Activated naive CD4-positive, alpha-beta T cell treated with anti-CD3 and anti-CD28 coated beads, Interleukin-2, amount 50 U/mL, for 16 hours (primary cell): Measurements from ENCODE around the gene CCDC93.
"Not testable (repeated sequence)": the region's sequence is repeated elsewhere in the genome, so short reads cannot be mapped to it uniquely, and the experiment has no call there.

Source experiments
- DNase-seq: peaks from one replicate; pipeline ENCODE4 v3.0.0-alpha.2; 2020

The CCDC93 gene

DNA sequence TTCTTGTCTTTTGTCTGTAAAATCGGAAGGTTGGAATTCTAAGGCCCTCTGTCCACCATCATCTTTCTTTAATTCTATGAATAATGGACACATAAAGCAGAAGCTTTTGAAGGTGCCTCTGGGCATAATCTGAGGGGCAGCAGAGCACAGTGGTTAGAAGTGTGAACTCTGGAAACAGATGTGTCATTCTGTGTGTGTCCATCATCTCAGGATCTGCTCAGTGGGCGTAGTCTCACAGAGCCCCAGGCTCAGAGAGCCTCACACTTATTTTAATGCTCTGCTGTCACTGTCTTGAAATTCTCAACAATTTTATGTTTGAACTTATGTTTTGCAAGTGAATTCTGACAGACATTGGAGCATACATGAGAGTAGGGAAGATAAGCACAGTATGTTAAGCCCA is 31.0 kb upstream of the CCDC93 start:
- no peak for DNase-seq

DNA sequence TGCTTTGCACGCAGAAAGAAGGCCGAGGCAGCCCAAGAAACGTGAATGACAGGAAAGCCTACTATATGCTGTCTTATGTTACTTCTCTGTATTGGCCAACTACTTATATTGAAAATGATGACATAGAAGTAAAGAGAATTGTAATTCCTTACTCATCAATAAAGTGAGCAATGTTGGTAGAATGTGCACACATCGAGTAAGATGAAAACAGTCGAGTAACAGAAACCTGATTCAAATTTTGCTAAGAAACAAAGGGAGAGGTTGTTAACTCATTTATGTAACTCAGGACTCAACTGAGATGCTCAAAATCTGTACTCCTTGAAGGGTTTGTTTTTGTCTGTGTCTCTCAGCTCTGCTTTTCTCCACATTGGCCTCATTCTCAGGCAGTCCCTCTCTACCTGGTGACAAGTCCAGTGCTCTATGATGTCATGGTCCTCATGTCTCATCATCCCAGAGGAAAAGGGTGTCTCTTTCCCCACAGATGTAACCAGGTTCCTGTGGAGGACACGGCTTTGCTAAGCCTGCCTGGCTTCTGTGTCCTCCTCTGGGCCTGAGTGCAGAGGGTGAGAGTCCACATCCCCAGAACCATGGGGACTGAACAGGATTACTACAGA is 30.3 kb upstream of the CCDC93 start:
- DNase-seq, result no peak

DNA sequence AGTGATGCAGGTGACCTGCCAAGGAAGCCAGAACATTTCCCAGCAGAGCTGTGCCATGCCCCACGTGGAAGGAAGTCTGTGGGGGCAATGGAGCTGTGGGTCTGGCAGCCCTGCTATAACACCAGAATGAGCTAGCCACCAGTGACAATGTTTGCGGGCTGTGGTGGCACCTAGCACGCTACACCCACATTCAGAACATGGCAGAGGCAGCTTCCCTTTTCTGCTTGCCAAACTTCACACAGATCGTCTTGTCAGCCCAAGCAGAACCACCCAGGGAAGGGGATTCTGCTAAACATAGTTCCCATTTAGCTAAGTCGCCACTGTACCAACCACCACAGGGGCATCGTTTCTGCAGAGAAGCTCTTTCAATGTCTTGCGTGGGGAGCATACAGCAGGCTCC is 27.0 kb upstream of the CCDC93 start:
- DNase-seq, result no peak

DNA sequence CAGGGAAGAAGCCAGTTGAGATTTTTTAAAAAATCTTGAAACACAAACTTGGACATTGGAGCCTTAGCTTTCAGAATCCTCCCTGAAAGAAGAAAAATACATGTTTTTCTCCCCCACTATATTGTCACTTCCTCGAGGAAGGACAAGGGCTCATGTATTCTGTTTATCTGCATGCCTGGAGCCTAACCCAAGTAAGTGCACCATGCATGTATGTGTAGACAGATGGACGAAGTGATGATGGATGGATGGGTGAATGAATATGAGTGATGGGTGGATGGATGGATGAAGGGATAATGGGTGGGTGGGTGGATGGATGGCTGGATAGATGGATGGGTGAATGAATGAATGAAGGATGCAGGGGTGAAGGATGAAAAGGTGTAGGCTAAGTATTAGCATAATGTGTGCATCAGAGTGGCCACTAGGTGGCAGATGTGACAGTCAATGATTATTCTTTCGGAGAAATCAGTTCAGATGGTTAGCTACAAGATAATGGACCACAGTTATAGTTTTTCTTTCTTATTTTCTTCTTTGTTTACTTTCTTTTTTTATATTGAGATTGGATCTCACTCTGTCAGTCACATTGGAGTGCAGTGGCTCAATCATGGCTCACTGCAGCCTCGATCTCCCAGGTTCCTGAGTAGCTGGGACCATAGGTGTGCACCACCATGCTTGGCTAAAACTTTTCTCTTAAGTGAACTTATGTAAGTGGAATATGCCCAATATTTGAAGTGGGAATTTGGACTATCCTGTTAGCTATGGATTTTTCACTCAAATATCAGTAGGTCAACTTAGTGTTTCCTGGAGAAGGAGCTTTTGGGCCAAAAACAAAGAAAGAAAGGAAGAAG is 18.5 kb upstream of the CCDC93 start:
- DNase-seq, result peak; percentile 26

DNA sequence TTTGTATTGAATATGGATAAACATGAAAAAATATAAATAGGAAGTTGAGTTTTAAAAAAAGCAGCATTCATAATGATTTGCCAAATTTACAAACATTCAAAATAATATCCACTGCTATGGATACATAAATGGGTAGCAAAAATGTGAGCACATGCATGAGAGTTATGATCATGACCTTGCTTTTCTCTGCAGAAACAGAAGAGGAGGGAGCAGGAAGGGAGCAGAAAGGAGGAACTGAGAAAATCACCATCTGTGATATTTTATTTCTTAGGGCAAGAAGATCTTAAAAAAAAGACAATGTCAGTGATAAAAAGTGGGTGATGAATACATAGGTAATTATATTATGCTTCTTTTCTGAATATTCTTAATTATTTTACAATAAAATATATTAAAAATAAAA is 17.7 kb upstream of the CCDC93 start:
- no peak for DNase-seq

DNA sequence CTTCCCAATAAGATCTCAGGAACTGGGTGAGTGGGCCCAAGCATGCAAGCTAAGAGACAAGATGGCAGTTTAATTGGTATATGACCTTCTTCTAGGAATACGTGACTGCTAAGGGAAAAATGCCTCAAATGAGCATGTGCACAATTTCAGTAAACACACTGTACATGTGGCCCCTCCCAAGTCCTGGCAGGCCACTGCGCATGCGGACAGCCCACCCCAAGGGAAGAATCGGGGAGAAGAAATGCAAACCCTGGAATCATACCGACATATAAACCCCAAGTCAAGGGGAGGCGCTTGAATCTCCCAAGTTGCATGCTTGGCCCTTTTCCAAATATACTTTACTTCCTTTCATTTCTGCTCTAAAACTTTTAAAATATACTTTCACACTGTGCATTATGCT is 15.2 kb upstream of the CCDC93 start:
- DNase-seq, result no peak

DNA sequence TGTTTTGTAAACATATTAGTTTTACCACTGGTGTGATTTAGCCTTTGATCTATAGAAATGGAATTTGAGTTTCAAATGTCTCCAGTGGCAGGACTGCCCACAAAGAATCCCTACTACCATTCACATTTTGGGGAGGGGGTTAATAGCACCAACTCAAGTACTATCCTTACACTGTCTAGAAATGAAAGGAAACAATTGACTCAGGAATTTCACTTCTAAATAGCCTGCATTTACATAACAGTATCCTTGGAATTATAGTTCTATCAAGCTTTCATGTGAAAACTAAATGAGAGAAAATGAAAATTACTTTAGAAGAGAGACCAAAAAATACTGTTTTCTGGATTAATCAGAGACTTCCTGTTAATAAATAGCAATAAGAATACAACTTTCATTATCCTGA is 7.5 kb upstream of the CCDC93 start:
- DNase-seq, result no peak

DNA sequence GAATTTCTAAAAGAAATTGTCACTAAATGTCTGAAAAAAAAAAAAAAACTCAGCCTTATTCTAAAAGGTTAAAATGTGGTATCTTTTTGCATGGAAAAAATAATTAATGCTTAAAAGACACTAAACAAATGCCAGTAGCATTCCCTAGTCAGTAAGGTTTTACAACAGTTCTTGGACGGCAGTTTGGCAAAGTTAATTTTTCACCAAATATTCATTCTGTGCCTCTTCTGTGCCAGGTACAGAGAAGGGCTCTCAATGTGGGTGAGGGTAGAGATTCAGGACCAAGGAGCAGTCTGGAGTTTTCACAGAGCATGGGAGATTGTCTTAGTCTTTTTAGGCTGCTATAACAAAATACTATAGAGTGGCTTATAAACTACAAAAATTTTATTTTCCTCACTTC is 6.0 kb upstream of the CCDC93 start:
- DNase-seq, result no peak

DNA sequence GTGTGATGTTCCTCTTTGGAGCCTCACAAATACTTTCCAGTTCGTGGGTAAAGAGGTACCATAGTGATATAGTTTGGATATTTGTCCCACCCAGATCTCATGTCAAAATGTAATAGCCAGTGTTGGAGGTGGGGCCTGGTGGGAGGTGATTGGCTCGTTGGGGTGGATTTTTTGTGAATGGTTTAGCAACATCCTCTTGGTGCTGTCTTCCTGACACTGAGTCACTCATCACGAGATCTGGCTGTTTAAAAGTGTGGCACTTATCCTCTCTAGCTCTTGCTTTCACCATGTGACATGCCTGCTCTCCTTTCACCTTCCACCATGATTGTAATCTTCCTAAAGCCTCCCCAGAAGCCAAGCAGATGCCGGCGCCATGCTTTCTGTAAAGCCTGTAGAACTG is 3.0 kb upstream of the CCDC93 start:
- peak; percentile 13 for DNase-seq

DNA sequence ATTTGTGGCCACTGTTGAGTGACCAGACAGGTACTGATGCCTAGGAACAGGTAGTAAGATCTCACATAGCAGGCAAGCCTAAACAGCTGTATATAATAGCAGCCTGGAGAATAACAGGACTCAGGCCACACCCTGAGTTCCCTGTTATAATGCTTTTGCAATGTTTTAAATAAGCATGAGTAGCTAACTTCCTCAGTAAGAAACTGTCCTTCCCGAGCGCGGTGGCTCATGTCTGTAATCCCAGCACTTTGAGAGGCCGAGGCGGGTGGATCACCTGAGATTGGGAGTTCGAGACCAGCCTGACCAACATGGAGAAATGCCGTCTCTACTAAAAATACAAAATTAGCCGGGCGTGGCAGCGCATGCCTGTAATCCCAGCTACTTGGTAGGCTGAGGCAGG is 1.9 kb upstream of the CCDC93 start:
- DNase-seq, result not testable (repeated sequence)

DNA sequence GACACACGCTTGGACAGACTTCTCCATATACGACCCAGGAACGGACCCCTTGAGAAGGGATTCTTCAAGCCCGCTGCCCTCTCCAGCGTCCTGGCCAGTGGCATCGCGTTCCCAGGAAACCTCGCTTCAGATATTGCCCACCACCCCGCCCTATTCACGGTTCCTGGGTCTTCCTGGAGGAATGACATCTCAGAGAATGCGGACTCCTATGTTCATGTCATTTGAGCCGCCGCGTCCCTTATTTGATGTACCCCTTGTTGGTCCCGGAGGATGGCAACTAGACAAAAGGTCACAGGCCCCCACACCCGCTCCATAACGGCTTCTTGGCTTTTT is 588 bp upstream of the CCDC93 start:
- no peak for DNase-seq

DNA sequence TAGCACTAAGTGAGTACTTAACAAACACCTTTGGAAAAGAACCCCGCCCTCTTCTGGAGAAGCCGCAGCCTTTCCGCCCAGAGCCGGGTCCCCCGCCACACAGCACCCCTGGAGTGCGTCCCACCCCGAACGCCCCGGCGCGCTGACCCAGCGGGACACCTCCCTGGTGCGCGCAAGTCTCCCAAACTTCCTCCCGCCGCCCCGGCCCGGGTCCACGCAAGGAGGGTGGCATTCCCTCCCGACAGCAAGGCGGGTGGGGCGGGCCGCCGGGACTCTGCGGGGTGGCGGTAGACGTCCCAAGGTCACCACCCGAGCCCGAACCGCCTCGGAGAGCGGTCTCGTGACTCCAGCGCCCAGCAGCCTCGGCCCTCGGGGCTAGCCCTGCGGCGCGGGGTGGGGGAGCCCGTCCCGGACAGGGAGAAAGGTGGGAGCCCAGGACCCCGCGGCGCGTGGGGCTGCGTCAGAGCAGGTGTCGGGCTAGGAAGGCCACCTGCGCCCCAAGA is 598 bp downstream of the CCDC93 start:
- peak; percentile 33 for DNase-seq

DNA sequence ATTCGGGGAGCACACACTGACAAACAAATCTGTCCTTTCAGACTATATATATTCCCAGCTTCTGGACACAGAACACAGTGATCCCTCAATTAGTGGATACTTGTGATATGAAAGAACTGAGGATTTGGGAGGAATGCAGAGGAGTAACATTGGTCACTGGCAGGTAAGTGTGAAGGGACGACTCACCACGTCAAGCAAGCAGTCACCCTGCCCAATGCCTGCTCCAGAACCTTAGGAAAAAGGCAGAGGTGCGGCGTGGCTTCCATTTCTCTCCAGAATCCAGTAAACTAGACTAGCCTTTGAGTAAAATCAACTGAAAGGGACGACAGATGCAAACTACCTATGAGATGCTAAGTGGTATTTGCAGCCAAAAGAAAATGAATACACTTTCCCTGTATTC is 1.1 kb downstream of the CCDC93 start:
- no peak for DNase-seq

DNA sequence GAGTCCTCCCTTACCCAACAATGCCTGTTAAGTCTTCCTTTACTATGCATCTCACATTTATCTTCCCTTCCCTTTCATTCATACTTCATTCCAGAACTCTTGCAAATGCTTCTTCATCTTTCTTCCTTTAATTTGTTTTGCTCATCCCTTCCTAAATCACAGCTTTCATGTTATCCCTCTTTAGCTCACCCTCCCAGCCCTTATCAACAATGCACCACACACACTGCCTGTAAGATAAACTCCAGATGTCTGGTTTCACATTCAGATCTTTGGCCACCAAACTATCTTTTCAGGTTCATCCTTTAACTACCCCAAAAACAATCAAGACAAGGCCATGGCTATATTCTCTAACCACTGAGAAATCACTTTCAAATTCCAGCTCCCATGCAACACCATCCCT is 3.4 kb downstream of the CCDC93 start:
- no peak for DNase-seq

DNA sequence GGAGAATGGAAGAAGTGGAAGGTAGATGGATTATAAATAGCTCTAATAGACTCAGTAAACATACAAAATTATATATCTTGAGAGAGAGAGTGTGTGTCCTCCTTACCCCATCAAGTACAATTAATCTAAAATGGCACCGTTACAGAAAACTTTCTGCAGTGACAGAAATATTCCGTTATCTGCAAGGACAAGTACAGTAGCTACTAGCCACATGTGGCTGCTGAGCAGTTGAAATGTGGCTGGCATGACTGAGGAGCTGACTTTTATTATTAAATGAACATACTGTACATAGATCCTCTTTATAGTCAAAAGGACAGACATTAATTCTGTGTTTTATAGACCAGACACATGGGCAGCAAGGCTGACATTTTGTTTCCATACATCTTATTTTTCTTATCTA is 7.0 kb downstream of the CCDC93 start:
- DNase-seq, result no peak

DNA sequence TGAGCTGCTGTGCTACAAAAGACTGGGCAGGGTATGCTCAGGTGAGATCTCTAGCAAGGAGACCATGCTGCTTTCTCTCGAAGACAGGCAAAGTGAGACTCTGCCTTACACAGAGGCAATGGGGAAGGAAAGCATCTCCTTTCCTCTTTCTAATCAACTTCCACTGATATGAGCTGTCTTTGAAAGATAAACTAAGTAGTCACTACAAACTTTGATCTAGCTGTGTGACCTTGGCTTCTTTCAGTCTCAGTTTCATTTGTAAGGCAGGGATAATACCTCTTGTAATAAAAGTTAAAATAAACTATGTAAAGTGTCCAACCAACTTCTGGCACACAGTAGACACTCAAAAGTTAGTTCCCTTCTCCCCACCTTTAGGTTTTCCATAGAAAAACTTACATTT is 7.5 kb downstream of the CCDC93 start:
- no peak for DNase-seq

DNA sequence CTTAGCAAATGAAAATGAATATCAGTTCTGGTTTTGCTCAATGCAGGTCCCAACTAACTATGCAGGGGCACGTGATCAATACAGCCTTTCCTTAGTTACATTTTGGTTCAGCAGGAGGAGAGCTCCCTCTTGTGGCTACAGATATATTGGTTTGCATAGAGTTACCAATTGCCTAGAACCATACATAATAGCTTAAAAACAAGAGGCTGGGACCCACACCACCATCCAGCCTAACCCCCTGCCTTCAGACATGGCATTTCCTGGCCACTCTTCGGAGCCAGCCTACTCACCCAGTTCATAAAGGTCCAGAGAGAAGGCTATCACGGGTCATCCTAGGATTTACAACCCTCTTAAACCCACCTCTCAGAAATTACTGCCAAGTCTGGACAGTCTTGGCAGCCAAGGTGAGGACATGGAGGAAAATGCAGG is 10.5 kb downstream of the CCDC93 start:
- peak; percentile 17 for DNase-seq

DNA sequence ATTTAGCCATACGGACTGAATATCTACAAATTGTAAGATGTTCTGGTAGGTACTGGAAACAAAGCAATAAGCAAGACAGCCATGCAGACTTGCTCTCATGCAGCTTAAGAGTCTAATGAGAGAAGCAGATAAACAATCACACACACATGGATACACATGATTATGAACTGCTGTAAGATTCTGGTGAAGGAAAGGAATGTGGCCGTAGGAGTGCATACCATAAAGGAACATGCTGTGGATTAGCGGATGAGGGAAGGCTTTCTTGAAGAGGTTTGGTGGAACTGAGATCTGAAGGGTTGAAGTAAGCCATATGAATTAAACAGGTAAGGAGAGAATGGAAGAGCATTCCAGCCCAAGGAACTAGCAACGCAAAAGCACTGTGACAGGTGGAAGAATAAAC is 13.8 kb downstream of the CCDC93 start:
- no peak for DNase-seq

DNA sequence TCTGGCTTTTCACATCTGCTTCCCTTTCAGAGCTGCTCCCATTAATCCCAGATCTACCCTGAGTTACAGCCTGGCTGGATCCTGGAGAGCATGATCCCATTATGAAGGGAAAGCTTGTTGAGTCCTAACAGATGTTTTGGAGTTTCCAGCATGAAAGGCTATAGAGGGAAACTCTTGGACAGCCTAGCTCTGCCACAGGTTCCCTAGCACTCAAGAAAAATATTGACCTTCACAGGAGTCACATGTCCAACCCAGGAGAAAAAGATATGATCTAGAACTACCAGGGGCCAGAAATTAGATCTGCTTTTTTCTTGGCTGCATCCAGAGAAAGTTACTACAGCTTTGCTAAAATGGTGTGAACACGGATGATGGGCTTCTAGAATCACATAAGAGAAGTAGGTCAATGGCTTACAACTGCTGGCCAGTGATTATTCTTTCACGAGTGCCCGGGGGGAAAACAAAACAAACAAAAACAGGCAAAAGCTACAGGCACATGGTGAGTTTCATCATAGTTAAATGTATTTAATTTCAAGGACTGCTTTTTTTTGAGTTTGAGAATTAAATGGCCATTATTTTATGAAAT is 15.9 kb downstream of the CCDC93 start:
- no peak for DNase-seq

DNA sequence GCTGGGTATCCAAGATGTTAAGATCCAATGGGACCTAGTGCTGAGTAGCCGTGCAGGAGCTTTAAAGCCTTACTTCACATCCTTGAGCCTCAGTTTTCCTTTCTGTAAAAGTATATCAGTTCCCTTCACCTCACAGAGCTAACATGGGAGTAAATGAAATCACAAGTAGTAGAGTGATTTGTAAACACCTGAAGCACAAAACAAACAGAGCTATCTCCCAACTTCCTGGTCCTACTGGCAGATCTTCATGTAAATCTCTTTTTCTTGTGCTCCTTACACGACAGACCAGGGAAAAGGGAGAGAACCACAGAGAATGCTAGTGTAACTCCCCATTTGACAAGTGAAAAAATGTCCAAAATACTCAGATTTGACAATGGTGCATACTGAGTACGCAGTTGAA is 17.3 kb downstream of the CCDC93 start:
- DNase-seq, result no peak

DNA sequence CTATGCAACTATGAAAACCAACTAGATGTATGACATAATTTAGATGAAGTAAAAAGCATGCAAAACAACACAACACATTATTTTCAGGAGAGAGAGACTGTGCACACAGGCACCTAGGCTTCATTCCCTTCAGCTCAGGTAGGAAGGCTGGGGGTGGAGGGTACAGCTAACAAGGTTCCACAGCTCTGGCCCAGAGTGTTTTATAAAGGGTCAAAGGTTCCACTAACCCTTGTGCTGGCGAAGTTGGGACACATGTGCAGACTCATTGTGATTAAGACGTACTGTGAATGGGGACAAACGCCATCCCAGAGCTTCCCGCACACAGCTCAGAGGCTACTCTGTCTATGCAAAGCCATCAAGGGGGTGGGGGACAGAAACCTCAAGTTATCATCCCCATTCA is 19.1 kb downstream of the CCDC93 start:
- DNase-seq, result no peak

DNA sequence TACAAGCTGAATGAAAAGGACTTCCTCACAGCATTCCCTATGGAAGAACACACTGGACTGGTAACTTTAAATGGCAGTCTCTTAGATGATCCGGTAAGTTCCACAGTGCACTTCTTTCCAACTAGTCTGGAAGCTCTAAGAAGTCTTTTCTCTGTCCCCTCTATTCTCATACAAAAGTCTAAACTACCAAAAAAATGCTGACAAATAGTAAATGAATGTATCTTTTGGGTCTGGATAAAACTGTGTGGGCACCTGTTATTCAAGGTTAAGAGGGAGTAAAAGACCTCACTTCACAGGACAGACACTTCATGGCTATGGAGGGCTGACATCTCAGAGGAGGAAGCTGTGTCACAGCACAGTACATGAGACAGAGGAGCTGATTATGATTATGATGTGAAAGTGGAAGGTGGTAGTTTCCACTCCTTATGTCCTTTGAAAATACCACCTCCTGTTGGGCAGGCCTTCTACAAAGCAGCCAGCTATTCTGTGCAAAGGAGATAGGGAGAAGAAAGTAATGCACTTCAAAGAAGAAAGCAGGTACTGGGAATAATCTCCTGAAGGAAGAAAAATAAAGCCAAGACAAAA is 23.9 kb downstream of the CCDC93 start:
- DNase-seq, result no peak

DNA sequence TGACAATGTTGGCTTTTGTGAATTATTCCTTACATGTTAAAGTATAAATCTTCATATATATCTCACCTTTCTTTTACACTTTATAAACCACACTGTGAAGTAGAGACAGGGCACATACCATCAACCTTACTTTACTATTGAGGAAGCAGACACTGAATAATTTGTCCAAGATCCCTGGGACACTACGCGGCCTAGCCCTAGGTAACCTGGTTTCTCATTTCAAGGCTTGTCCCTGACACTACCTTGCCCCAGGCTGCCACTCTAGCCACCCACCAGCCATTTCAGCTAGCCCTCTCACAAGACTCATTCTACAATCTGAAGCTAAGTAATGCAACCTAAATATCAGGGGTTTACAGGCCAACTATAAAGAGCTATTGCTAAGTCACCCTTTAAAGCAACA is 26.7 kb downstream of the CCDC93 start:
- DNase-seq, result no peak

DNA sequence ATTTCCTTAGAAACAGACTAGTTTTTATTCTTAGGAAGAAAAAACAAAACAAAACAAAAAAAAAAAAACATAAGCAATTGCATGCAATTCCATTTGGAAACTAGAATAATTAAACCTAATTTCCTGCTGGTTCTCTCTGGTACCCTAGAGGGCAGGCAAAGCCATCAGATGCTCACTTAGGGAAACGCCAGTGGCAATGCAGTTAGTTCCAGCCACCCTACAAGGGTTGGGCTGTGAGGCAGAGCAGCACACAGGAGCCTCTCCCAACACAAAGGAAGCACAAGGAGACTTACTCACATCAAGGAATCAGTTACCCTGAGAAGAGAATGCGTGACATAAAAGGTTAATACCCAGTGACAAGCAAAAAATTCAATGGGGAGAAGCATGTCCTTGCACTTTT is 28.8 kb downstream of the CCDC93 start:
- no peak for DNase-seq
